Measurements from ENCODE around the gene MDFIC.

DNA sequence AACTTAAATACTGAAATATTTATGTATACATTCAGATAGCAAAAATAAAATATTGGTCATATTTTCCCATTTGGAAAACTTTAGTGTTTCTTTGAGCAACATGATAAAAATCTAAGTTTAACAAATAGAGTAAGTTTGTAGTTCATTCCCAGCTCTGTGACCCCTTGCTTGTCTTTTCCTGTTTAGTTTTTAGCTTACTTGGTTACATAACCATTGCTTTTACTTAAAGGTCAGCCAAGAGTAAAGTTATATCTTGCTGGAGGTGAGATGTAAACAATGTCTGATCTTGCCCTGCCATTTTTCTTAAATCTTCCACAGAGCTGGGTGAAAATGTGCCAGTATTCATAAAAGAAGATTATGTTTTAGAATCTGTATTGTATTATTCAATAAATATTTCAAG is 46.7 kb upstream of the MDFIC start:
- TF ChIP-seq EZH2 (IDR thresholded peaks at IDR 0.05; ENCODE audit: borderline replicate concordance, insufficient read depth, low read depth, low read length, poor library complexity, severe bottlenecking) = no peak
- TF ChIP-seq, protein P1, sequence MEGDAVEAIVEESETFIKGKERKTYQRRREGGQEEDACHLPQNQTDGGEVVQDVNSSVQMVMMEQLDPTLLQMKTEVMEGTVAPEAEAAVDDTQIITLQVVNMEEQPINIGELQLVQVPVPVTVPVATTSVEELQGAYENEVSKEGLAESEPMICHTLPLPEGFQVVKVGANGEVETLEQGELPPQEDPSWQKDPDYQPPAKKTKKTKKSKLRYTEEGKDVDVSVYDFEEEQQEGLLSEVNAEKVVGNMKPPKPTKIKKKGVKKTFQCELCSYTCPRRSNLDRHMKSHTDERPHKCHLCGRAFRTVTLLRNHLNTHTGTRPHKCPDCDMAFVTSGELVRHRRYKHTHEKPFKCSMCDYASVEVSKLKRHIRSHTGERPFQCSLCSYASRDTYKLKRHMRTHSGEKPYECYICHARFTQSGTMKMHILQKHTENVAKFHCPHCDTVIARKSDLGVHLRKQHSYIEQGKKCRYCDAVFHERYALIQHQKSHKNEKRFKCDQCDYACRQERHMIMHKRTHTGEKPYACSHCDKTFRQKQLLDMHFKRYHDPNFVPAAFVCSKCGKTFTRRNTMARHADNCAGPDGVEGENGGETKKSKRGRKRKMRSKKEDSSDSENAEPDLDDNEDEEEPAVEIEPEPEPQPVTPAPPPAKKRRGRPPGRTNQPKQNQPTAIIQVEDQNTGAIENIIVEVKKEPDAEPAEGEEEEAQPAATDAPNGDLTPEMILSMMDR (IDR thresholded peaks at IDR 0.05) = no peak

All from B cell (primary cell).